PC-3 (cell line): Measurements from ENCODE around the gene RHCE.

Experiments used
- CTCF ChIP-seq: fragments of 300-600 bp; sonication (generic); conservative IDR thresholded peaks from 2 replicates; pipeline ENCODE4 v1.5.1; 2017; ENCODE audit warnings: antibody characterized with exemption, low read depth, mild to moderate bottlenecking, low read length
- EZH2 ChIP-seq: fragments of 300-600 bp; sonication (generic); IDR thresholded peaks from one replicate; pipeline ENCODE4 v1.6.1; 2017; ENCODE audit warnings: antibody characterized with exemption, mild to moderate bottlenecking, low read length; ENCODE audit not compliant: unreplicated experiment

DNA sequence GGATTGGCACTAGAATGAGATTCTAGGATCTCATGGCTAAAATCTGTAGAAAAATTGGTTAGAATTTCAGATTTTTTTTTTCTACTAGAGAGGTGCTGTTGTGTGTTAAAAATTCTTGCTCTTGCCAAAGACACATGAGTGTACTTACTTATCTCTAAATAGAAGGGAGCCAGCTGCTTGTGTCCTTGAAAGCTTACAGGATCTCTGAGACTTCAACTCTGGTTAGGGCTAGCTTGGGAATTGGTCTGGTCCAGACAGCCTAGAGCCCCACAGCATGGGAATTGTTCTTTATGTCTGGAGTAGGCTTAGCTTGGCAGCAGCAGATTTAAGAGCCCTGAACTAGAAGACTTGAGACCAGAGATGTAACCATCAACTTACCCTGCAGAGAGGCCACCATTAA lies 47.4 kb upstream of the RHCE start:
- TF ChIP-seq CTCF: no peak
- no peak for TF ChIP-seq EZH2
